ENCODE data around the gene ZNF850. TPM values are rescaled to one million over a fixed set of nuclear protein-coding genes. Genes with fewer than 3 reads are reported as not detected.
A peak's percentile ranks its signal among the peaks of the same experiment; 100 is the strongest.
"Not testable (repeated sequence)": the region's sequence is repeated elsewhere in the genome, so short reads cannot be mapped to it uniquely, and the experiment has no call there.

Gene ZNF850
- total RNA-seq, 4 donors from 2014 or later, result 1.6 to 3.3 (median 2.0) TPM

GRCh38 chr19:36771261-36772231, 1.1 kb downstream of the ZNF850 start:
- Histone ChIP-seq H3K9me3 (peaks cover 0 to 26% (median 0%) of the 10 kb centered on the region in 3 donors), H3K4me1 (peaks cover 0 to 23% (median 9%) of the 10 kb centered on the region in 3 donors), H3K4me3 (peak overlapping the region; percentile 78 to 88), H3K27me3 (peaks cover 8% of the 10 kb centered on the region), H3K36me3 (peaks cover 0 to 14% of the 10 kb centered on the region in 2 donors), H3K27ac (peak overlapping the region; percentile 43 to 86 (median 82))
- no peak for ATAC-seq
- 0 to 3% methylated on average over 14 to 28 of the region's 29 CpGs for WGBS, 2 donors (ENCODE audit: low coverage in 1 of 2)
- TF ChIP-seq EP300 (IDR thresholded peaks at IDR 0.05), result no peak
- TF ChIP-seq POLR2AphosphoS5 (IDR thresholded peaks at IDR 0.05), result no peak
- TF ChIP-seq CTCF (IDR thresholded peaks at IDR 0.05), result no peak
- TF ChIP-seq POLR2A (IDR thresholded peaks at IDR 0.05), result no peak

- peaks cover 8 to 100% (median 20%) of the 10 kb centered on the region in 3 donors for H3K9me3 ChIP-seq
- 96% methylated on average over 4 of the region's 4 CpGs for WGBS, 2 donors (ENCODE audit: low coverage in 1 of 2)
- ATAC-seq, result no peak
- H3K27me3 ChIP-seq, result no peaks in the 10 kb centered on the region
- H3K36me3 ChIP-seq, result peaks cover 10 to 100% of the 10 kb centered on the region in 2 donors
- no peaks in the 10 kb centered on the region for H3K4me1 ChIP-seq
- H3K27ac ChIP-seq, result no peak overlapping the region
- TF ChIP-seq CTCF (IDR thresholded peaks at IDR 0.05) (no peak), POLR2A (IDR thresholded peaks at IDR 0.05) (no peak), POLR2AphosphoS5 (IDR thresholded peaks at IDR 0.05) (no peak), EP300 (IDR thresholded peaks at IDR 0.05) (no peak)
- no peak overlapping the region for H3K4me3 ChIP-seq
These were observed 22.4 kb downstream of the ZNF850 start for GRCh38 chr19:36750066-36750691.

GRCh38 chr19:36749613-36750012, 23.0 kb downstream of the ZNF850 start:
- H3K4me1 ChIP-seq, H3K4me3 ChIP-seq, H3K27ac ChIP-seq, H3K27me3 ChIP-seq, ATAC-seq: not testable (repeated sequence)
- Histone ChIP-seq H3K9me3 (peaks cover 8 to 100% (median 18%) of the 10 kb centered on the region in 3 donors), H3K36me3 (peaks cover 10 to 100% of the 10 kb centered on the region in 2 donors)
- 92 to 95% methylated on average over 7 to 8 of the region's 8 CpGs for WGBS, 2 donors (ENCODE audit: low coverage in 1 of 2)

- whole genome bisulfite sequencing, 2 donors (ENCODE audit: low coverage in 1 of 2), result 94 to 95% methylated on average over 7 to 10 of the region's 10 CpGs
- Histone ChIP-seq H3K9me3 (peaks cover 8 to 100% (median 18%) of the 10 kb centered on the region in 3 donors), H3K27ac (no peak overlapping the region), H3K4me1 (no peaks in the 10 kb centered on the region), H3K4me3 (no peak overlapping the region), H3K36me3 (peaks cover 10 to 100% of the 10 kb centered on the region in 2 donors), H3K27me3 (no peaks in the 10 kb centered on the region)
- no peak for ATAC-seq
- TF ChIP-seq POLR2A (IDR thresholded peaks at IDR 0.05), result no peak
- no peak for TF ChIP-seq CTCF (IDR thresholded peaks at IDR 0.05)
- TF ChIP-seq EP300 (IDR thresholded peaks at IDR 0.05), result no peak
These were observed 24.0 kb downstream of the ZNF850 start for GRCh38 chr19:36748431-36749275.

GRCh38 chr19:36747750-36748149, 24.9 kb downstream of the ZNF850 start:
- no peak overlapping the region for H3K4me3 ChIP-seq
- TF ChIP-seq POLR2A (IDR thresholded peaks at IDR 0.05), result no peak
- no peak for TF ChIP-seq POLR2AphosphoS5 (IDR thresholded peaks at IDR 0.05)
- H3K27me3 ChIP-seq, result no peaks in the 10 kb centered on the region
- ATAC-seq, result no peak
- H3K27ac ChIP-seq, result no peak overlapping the region
- WGBS, 2 donors (ENCODE audit: low coverage in 1 of 2), result 96 to 98% methylated on average over 9 to 10 of the region's 10 CpGs
- H3K4me1 ChIP-seq, result no peaks in the 10 kb centered on the region
- H3K9me3 ChIP-seq, result peaks cover 8 to 100% (median 18%) of the 10 kb centered on the region in 3 donors
- H3K36me3 ChIP-seq, result peaks cover 10 to 98% of the 10 kb centered on the region in 2 donors

Measured in gastroesophageal sphincter (tissue), 4 donors.